ENCODE results near the gene CTIF. TPM values are rescaled to one million over a fixed set of nuclear protein-coding genes. Genes with fewer than 3 reads are reported as not detected.

CTIF gene
- total RNA-seq, 1 donor from 2014 or later, result 137 TPM

- Mint-ChIP-seq H3K9me3 (ENCODE audit: unreplicated experiment) (peaks cover 11% of the 10 kb centered on the region), H3K4me1 (ENCODE audit: low read depth, unreplicated experiment) (peaks cover 10% of the 10 kb centered on the region), H3K27me3 (ENCODE audit: unreplicated experiment) (peaks cover 9% of the 10 kb centered on the region), H3K4me3 (ENCODE audit: unreplicated experiment) (no peak overlapping the region), H3K27ac (ENCODE audit: unreplicated experiment) (no peak overlapping the region), H3K36me3 (ENCODE audit: unreplicated experiment) (peaks cover 15% of the 10 kb centered on the region)
- no peak for TF ChIP-seq CTCF (IDR thresholded peaks at IDR 0.05; ENCODE audit: partially characterized antibody, unreplicated experiment)
- no peak for DNase-seq
Observed at GRCh38 chr18:48757906-48758305, 219.1 kb downstream of the CTIF start.

- Mint-ChIP-seq H3K36me3 (ENCODE audit: unreplicated experiment) (peaks cover 15% of the 10 kb centered on the region), H3K9me3 (ENCODE audit: unreplicated experiment) (peaks cover 8% of the 10 kb centered on the region), H3K4me1 (ENCODE audit: low read depth, unreplicated experiment) (peaks cover 10% of the 10 kb centered on the region), H3K27me3 (ENCODE audit: unreplicated experiment) (peaks cover 11% of the 10 kb centered on the region), H3K4me3 (ENCODE audit: unreplicated experiment) (no peak overlapping the region), H3K27ac (ENCODE audit: unreplicated experiment) (no peak overlapping the region)
- no peak for TF ChIP-seq CTCF (IDR thresholded peaks at IDR 0.05; ENCODE audit: partially characterized antibody, unreplicated experiment)
- DNase-seq, result no peak
Observed at GRCh38 chr18:48761582-48761981, 222.8 kb downstream of the CTIF start.

GRCh38 chr18:48762022-48762421 is 223.2 kb downstream of the CTIF start:
- H3K4me1 Mint-ChIP-seq (ENCODE audit: low read depth, unreplicated experiment), result peaks cover 10% of the 10 kb centered on the region
- no peak for DNase-seq
- H3K36me3 Mint-ChIP-seq (ENCODE audit: unreplicated experiment), result peaks cover 13% of the 10 kb centered on the region
- TF ChIP-seq CTCF (IDR thresholded peaks at IDR 0.05; ENCODE audit: partially characterized antibody, unreplicated experiment), result no peak
- peaks cover 11% of the 10 kb centered on the region for H3K27me3 Mint-ChIP-seq (ENCODE audit: unreplicated experiment)
- H3K27ac Mint-ChIP-seq (ENCODE audit: unreplicated experiment), result no peak overlapping the region
- peaks cover 11% of the 10 kb centered on the region for H3K9me3 Mint-ChIP-seq (ENCODE audit: unreplicated experiment)
- no peak overlapping the region for H3K4me3 Mint-ChIP-seq (ENCODE audit: unreplicated experiment)

GRCh38 chr18:48762836-48763718 is 224.2 kb downstream of the CTIF start:
- DNase-seq, result no peak
- H3K27ac Mint-ChIP-seq (ENCODE audit: unreplicated experiment), result no peak overlapping the region
- peaks cover 17% of the 10 kb centered on the region for H3K36me3 Mint-ChIP-seq (ENCODE audit: unreplicated experiment)
- H3K27me3 Mint-ChIP-seq (ENCODE audit: unreplicated experiment), result peaks cover 14% of the 10 kb centered on the region
- peaks cover 8% of the 10 kb centered on the region for H3K4me1 Mint-ChIP-seq (ENCODE audit: low read depth, unreplicated experiment)
- no peak for TF ChIP-seq CTCF (IDR thresholded peaks at IDR 0.05; ENCODE audit: partially characterized antibody, unreplicated experiment)
- no peak overlapping the region for H3K4me3 Mint-ChIP-seq (ENCODE audit: unreplicated experiment)
- H3K9me3 Mint-ChIP-seq (ENCODE audit: unreplicated experiment), result peaks cover 11% of the 10 kb centered on the region

GRCh38 chr18:48763719-48764100 is 224.9 kb downstream of the CTIF start:
- Mint-ChIP-seq H3K27ac (ENCODE audit: unreplicated experiment) (no peak overlapping the region), H3K9me3 (ENCODE audit: unreplicated experiment) (peaks cover 8% of the 10 kb centered on the region), H3K4me3 (ENCODE audit: unreplicated experiment) (no peak overlapping the region), H3K27me3 (ENCODE audit: unreplicated experiment) (peaks cover 14% of the 10 kb centered on the region), H3K36me3 (ENCODE audit: unreplicated experiment) (peaks cover 17% of the 10 kb centered on the region), H3K4me1 (ENCODE audit: low read depth, unreplicated experiment) (peaks cover 8% of the 10 kb centered on the region)
- no peak for DNase-seq
- no peak for TF ChIP-seq CTCF (IDR thresholded peaks at IDR 0.05; ENCODE audit: partially characterized antibody, unreplicated experiment)
